Transverse colon (tissue), 4 donors: ENCODE data around the gene TAS1R2. TPM values are rescaled to one million over a fixed set of nuclear protein-coding genes. Genes with fewer than 3 reads are reported as not detected.

Source experiments
- DNase-seq: peaks from one replicate; pipeline ENCODE4 v3.0.0-alpha.2; 2019
- H3K27ac ChIP-seq, 4 donors: fragments of 200-600 bp; sonication (generic); 2 replicates each; pipeline ENCODE4 v1.5.1; 2016 to 2018; ENCODE audit warnings: inconsistent platforms in 4 of 4
- H3K27me3 ChIP-seq: fragments of 200-600 bp; sonication (generic); 2 replicates; pipeline ENCODE4 v1.5.1; 2017; ENCODE audit warnings: inconsistent platforms
- H3K36me3 ChIP-seq, 4 donors: fragments of 200-600 bp; sonication (generic); 2 replicates each; pipeline ENCODE4 v1.5.1; 2017 to 2019; ENCODE audit warnings: inconsistent platforms in 4 of 4
- H3K4me1 ChIP-seq, 4 donors: fragments of 200-600 bp; sonication (generic); 2 replicates each; pipeline ENCODE4 v1.5.1; 2017 to 2020; ENCODE audit warnings: inconsistent platforms in 4 of 4
- H3K4me3 ChIP-seq, 4 donors: fragments of 200-600 bp; sonication (generic); 1 replicate in 1 of 4; 2 replicates in 3 of 4; pipeline versions ENCODE4 v1.5.1 to v1.6.1; 2017 to 2019; ENCODE audit warnings: inconsistent platforms in 4 of 4
- H3K9me3 ChIP-seq, 2 donors: fragments of 200-600 bp; sonication (generic); 2 replicates each; pipeline ENCODE4 v1.5.1; 2017 to 2019; ENCODE audit warnings: inconsistent platforms in 2 of 2
- EP300 ChIP-seq: sonication (generic); formaldehyde crosslinking; IDR thresholded peaks from one replicate; pipeline ENCODE4 v1.6.1; 2017; ENCODE audit warnings: antibody characterized with exemption, low read depth
- POLR2A ChIP-seq: fragments of 450-650 bp; IDR thresholded peaks from one replicate; pipeline ENCODE4 v1.6.1; 2016; ENCODE audit warnings: antibody characterized with exemption, mild to moderate bottlenecking, moderate library complexity
- POLR2AphosphoS5 ChIP-seq, 3 donors: sonication (generic); formaldehyde crosslinking; IDR thresholded peaks; one replicate each; pipeline ENCODE4 v1.6.1; 2016; ENCODE audit warnings: antibody characterized with exemption in 3 of 3
- WGBS, 2 donors: methylation state at CpG; one replicate each; pipeline ENCODE4 v1.1.5; 2018; ENCODE audit warnings: low coverage in 1 of 2; 5-methylcytosine and 5-hydroxymethylcytosine counted together
- in situ Hi-C, 4 donors: fragments of 200-750 bp; cut with MboI; loops; one replicate each; pipeline versions ENCODE4 v1.15.0 to v1.15.1; 2017; ENCODE audit warnings: low sequenced_read_pairs in 3 of 4, low pct_ligation_motif_present in 1 of 4, low pct_unique_long_range_greater_than_20kb in 1 of 4
- intact Hi-C: fragments of 100-400 bp; cut with DNase I; formaldehyde crosslinking; loops from one replicate; pipeline ENCODE4 v1.15.1; 2023; ENCODE audit warnings: low total_unique reads
- total RNA-seq, 4 donors: library from RNA; depleted of rRNA; stranded (reverse); fragments of >200 nt; gene quantifications; one replicate each; pipeline ENCODE4 v1.1.0, GENCODE V29; 2016
- TF ChIP-seq, protein P1 (sequence below), 5 experiments: fragments of 200-600 bp in 3 of 5; fragments of 450-650 bp in 2 of 5; sonication (generic) in 3 of 5; IDR thresholded peaks; 1 replicate in 2 of 5; 2 replicates in 3 of 5; pipeline ENCODE4 v1.5.1; 2016 to 2017; ENCODE audit warnings: antibody characterized with exemption in 5 of 5, inconsistent platforms in 3 of 5, mild to moderate bottlenecking in 2 of 5, moderate library complexity in 1 of 5

The TAS1R2 gene
- total RNA-seq, 4 donors from 2014 or later = not detected

DNA sequence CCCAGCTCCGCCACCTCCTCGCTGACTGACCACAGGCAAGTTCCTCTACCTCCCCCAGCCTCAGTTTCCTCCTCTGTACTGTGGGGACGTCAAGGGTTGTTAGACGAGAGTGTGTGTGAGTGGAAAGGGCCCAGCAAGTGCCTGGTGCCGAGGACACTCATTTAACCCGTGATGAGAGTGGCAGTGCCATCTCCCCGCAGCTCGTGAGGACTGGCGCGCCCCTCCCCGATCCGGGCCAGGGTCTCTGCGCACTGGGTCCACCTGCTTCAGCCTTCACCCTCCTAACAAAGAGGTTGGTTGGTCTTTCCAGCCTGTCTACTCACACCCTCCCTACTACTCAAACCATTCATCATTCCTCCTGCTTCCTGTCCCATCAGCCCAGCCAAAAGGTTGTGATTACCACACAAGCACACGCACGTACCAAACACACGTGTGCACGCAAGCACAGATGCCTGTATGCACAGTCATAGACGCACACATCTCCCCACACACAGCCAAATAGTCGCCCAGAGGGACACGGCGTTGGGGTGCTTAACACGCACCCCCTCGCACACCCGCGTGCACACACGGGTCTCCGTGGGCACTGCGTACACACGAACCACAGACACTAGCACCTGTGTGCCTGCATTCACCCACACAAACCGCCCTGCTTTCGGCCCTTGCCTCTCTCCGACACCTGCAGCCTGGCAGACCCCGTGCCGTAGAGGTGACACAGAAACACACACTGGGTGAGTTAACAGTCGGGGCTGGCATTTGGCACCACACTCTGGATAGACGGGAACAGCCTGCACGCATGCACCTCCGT lies 39.3 kb downstream of the TAS1R2 start:
- intact Hi-C loops (loop anchor here (5.0 kb wide), 1 partner anchor 223 kb away; no protein-coding TSS in a partner anchor), in situ Hi-C loops (loop anchor here (5.0 to 10.0 kb wide), 3 partner anchors 218 to 233 kb away; no protein-coding TSS in a partner anchor)
- TF ChIP-seq, protein P1, sequence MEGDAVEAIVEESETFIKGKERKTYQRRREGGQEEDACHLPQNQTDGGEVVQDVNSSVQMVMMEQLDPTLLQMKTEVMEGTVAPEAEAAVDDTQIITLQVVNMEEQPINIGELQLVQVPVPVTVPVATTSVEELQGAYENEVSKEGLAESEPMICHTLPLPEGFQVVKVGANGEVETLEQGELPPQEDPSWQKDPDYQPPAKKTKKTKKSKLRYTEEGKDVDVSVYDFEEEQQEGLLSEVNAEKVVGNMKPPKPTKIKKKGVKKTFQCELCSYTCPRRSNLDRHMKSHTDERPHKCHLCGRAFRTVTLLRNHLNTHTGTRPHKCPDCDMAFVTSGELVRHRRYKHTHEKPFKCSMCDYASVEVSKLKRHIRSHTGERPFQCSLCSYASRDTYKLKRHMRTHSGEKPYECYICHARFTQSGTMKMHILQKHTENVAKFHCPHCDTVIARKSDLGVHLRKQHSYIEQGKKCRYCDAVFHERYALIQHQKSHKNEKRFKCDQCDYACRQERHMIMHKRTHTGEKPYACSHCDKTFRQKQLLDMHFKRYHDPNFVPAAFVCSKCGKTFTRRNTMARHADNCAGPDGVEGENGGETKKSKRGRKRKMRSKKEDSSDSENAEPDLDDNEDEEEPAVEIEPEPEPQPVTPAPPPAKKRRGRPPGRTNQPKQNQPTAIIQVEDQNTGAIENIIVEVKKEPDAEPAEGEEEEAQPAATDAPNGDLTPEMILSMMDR (IDR thresholded peaks at IDR 0.05) = no peak
- TF ChIP-seq EP300 = no peak
- TF ChIP-seq POLR2A = no peak
- TF ChIP-seq POLR2AphosphoS5 (IDR thresholded peaks at IDR 0.05) = no peak
- no peak overlapping the region for H3K4me3 ChIP-seq
- no peak for DNase-seq
- H3K27ac ChIP-seq = no peak overlapping the region
- 68% methylated on average over 38 of the region's 38 CpGs; no CpG with 5 or more reads in 1 of the 2 donors for WGBS, 2 donors
- no peaks in the 10 kb centered on the region for H3K36me3 ChIP-seq
- H3K9me3 ChIP-seq = no peaks in the 10 kb centered on the region
- no peaks in the 10 kb centered on the region for H3K4me1 ChIP-seq
- peaks cover 35% of the 10 kb centered on the region for H3K27me3 ChIP-seq

DNA sequence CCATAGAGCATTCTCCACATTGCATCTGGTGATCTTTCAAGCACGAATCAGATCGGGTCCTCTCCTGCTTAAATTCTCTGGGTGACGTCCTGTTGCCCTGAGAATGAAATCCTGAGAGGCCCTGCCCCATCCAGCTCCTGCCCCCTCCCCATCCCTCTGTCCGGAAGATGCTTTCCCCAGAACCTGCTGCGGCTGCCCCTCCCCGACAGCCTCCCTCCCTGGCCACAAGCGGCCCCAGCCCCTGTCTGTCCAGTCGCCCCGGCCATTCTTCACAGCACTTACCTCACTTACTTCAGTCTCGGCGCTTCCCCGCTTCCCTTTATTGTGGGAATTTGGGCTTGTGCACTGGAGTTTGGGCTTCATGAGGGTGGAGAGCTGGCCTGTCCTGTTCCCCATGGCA lies 40.3 kb downstream of the TAS1R2 start:
- intact Hi-C loops = no loop called here
- DNase-seq = no peak
- Histone ChIP-seq H3K4me3 (no peak overlapping the region), H3K4me1 (no peaks in the 10 kb centered on the region), H3K27ac (no peak overlapping the region), H3K36me3 (no peaks in the 10 kb centered on the region), H3K27me3 (peaks cover 35% of the 10 kb centered on the region), H3K9me3 (no peaks in the 10 kb centered on the region)
- no peak for TF ChIP-seq POLR2A
- in situ Hi-C loops = loop anchor here in 1 of 4 donors (10.0 kb wide), 1 partner anchor 224 kb away; no protein-coding TSS in a partner anchor
- WGBS, 2 donors = 38 to 47% methylated on average over 3 to 12 of the region's 12 CpGs

- H3K27ac ChIP-seq = no peak overlapping the region
- WGBS, 2 donors = 56 to 62% methylated on average over 8 to 21 of the region's 22 CpGs
- H3K36me3 ChIP-seq = no peaks in the 10 kb centered on the region
- in situ Hi-C loops (loop anchor here in 1 of 4 donors (10.0 kb wide), 1 partner anchor 223 kb away; no protein-coding TSS in a partner anchor), intact Hi-C loops (no loop called here)
- DNase-seq = no peak
- H3K4me1 ChIP-seq = no peaks in the 10 kb centered on the region
- TF ChIP-seq POLR2A (no peak), EP300 (no peak), POLR2AphosphoS5 (IDR thresholded peaks at IDR 0.05) (no peak)
- TF ChIP-seq, protein P1 (IDR thresholded peaks at IDR 0.05) = no peak
- H3K27me3 ChIP-seq = peaks cover 35% of the 10 kb centered on the region
- H3K4me3 ChIP-seq = no peak overlapping the region
- H3K9me3 ChIP-seq = no peaks in the 10 kb centered on the region
These were observed 41.5 kb downstream of the TAS1R2 start for GRCh38 chr1:18817795-18818435.

DNA sequence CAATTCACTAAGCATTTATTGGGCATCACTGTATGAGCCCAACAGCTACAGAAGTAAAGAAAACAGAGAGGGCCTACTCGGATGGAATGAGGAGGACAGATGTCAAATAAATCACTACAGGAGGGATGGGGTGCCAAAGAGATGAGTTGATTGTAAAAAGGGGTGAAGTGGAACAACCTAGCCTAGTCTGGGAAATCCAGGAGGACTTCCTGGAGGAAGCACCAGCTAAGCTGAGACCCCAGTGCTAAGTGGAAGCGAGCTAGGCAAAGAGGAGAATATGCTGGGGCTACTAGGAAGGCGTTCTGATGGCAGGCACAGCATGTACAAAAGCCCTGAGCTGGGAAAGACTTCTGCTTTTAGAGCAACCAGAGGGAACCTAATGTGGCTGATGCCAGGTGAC lies 42.1 kb downstream of the TAS1R2 start:
- intact Hi-C loops (no loop called here), in situ Hi-C loops (loop anchor here in 1 of 4 donors (10.0 kb wide), 1 partner anchor 223 kb away; no protein-coding TSS in a partner anchor)
- Histone ChIP-seq H3K9me3 (no peaks in the 10 kb centered on the region), H3K36me3 (no peaks in the 10 kb centered on the region), H3K4me3 (no peak overlapping the region), H3K27ac (no peak overlapping the region), H3K27me3 (peaks cover 35% of the 10 kb centered on the region), H3K4me1 (no peaks in the 10 kb centered on the region)
- TF ChIP-seq, protein P1 (IDR thresholded peaks at IDR 0.05) = no peak
- no peak for TF ChIP-seq POLR2A
- TF ChIP-seq POLR2AphosphoS5 (IDR thresholded peaks at IDR 0.05) = no peak
- no peak for TF ChIP-seq EP300
- WGBS, 2 donors = 58 to 59% methylated on average over 3 of the region's 3 CpGs
- DNase-seq = no peak
